Endothelial cell (in vitro differentiated cells): ENCODE results near the gene GCSAM. TPM values are rescaled to one million over a fixed set of nuclear protein-coding genes. Genes with fewer than 3 reads are reported as not detected.

Experiments used
- DNase-seq: peaks from one replicate; pipeline ENCODE4 v3.0.0; 2021; ENCODE audit warnings: low spot score
- H3K27ac Mint-ChIP-seq: one replicate; pipeline ENCODE4 v1.8.0; 2021; ENCODE audit warnings: mixed read lengths, inconsistent platforms; ENCODE audit not compliant: unreplicated experiment
- H3K27me3 Mint-ChIP-seq: one replicate; pipeline ENCODE4 v1.8.0; 2021; ENCODE audit warnings: mild to moderate bottlenecking, moderate library complexity, mixed read lengths, inconsistent platforms; ENCODE audit not compliant: unreplicated experiment
- H3K36me3 Mint-ChIP-seq: one replicate; pipeline ENCODE4 v1.8.0; 2021; ENCODE audit warnings: mild to moderate bottlenecking, low read depth, mixed read lengths, inconsistent platforms; ENCODE audit not compliant: unreplicated experiment
- H3K4me1 Mint-ChIP-seq: one replicate; pipeline ENCODE4 v1.8.0; 2021; ENCODE audit warnings: mild to moderate bottlenecking, mixed read lengths, inconsistent platforms; ENCODE audit not compliant: unreplicated experiment
- H3K4me3 Mint-ChIP-seq: one replicate; pipeline ENCODE4 v1.8.0; 2021; ENCODE audit warnings: mild to moderate bottlenecking, mixed read lengths, inconsistent platforms; ENCODE audit not compliant: unreplicated experiment
- H3K9me3 Mint-ChIP-seq: one replicate; pipeline ENCODE4 v1.8.0; 2021; ENCODE audit warnings: mixed read lengths, inconsistent platforms; ENCODE audit not compliant: unreplicated experiment
- total RNA-seq: library from RNA; stranded (reverse); fragmentation: NEBNext Ultra II Directional; extraction: Animal tissue kit (Norgen Biotek cat#: 25700); gene quantifications from one replicate; pipeline ENCODE4 v1.2.1, GENCODE V29; 2021; ENCODE audit not compliant: unreplicated experiment
- TF ChIP-seq, protein P1 (sequence below): fragments of 200-600 bp; sonication (generic); IDR thresholded peaks from one replicate; pipeline ENCODE4 v1.5.0; 2021; ENCODE audit warnings: antibody characterized with exemption; ENCODE audit not compliant: unreplicated experiment

Gene GCSAM
- total RNA-seq, 1 donor from 2014 or later = not detected

- no peak overlapping the region for H3K4me3 Mint-ChIP-seq
- peaks cover 48% of the 10 kb centered on the region for H3K4me1 Mint-ChIP-seq
- H3K36me3 Mint-ChIP-seq = peaks cover 4% of the 10 kb centered on the region
- H3K27me3 Mint-ChIP-seq = peaks cover 10% of the 10 kb centered on the region
- no peak overlapping the region for H3K27ac Mint-ChIP-seq
- H3K9me3 Mint-ChIP-seq = no peaks in the 10 kb centered on the region
- DNase-seq = no peak
- TF ChIP-seq, protein P1, sequence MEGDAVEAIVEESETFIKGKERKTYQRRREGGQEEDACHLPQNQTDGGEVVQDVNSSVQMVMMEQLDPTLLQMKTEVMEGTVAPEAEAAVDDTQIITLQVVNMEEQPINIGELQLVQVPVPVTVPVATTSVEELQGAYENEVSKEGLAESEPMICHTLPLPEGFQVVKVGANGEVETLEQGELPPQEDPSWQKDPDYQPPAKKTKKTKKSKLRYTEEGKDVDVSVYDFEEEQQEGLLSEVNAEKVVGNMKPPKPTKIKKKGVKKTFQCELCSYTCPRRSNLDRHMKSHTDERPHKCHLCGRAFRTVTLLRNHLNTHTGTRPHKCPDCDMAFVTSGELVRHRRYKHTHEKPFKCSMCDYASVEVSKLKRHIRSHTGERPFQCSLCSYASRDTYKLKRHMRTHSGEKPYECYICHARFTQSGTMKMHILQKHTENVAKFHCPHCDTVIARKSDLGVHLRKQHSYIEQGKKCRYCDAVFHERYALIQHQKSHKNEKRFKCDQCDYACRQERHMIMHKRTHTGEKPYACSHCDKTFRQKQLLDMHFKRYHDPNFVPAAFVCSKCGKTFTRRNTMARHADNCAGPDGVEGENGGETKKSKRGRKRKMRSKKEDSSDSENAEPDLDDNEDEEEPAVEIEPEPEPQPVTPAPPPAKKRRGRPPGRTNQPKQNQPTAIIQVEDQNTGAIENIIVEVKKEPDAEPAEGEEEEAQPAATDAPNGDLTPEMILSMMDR = no peak
These were observed 44.1 kb downstream of the GCSAM start for GRCh38 chr3:112088944-112089343.

DNA sequence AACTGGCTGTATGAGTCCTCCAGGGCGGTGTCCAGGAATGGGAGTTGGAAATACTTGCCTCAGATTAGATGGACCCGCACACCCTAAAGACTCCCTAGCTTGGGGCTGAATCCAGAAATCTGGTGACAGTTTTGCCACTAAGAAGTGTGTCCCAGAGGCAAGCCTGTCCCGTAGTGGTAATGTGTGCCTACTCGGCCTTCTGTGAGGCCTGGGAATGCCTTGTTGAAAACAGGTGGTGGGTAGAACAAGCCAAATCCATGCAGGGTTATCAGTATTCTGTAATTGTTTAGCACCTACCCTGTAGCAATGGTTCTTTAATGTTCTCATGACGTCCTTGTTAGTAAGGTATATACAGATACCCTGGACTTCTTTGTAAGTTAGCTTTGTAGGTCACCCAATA is 45.3 kb downstream of the GCSAM start:
- Mint-ChIP-seq H3K27ac (no peak overlapping the region), H3K4me3 (peak overlapping the region; percentile 94), H3K9me3 (no peaks in the 10 kb centered on the region), H3K4me1 (peaks cover 40% of the 10 kb centered on the region), H3K27me3 (peaks cover 10% of the 10 kb centered on the region), H3K36me3 (peaks cover 4% of the 10 kb centered on the region)
- TF ChIP-seq, protein P1 = no peak
- no peak for DNase-seq

DNA sequence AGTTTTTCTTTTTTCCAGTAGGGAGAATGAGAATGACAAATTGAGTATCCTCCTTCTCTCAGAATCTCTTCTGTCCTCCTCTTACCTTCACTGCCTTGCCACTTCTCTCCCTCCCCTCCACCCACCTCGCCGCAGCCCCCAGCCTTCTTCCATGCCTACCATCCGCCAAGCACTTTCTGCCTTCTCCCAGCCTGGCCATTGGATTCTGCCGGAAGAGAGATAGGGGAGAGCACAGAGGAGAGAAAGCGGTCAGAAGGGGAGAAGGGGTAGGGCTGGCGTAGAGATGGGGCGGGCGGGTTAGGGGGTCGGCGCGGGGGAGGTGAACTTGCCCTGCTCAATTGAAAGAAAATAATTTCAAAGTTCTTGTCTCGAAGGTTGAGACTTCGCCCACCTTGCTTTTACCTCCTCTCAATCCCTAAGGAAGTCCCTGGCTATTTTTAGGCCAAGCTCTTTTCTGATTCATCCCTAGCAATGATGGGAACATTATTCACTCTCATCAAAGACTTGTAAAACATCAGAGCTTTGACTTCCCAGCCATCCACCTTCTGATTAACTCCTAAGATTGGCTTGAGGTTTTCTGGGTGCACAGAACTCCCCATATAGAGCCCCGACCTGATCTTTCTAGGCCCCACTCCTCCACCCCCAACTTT is 46.0 kb downstream of the GCSAM start:
- H3K4me3 Mint-ChIP-seq = peak overlapping the region; percentile 94
- no peak for DNase-seq
- peaks cover 4% of the 10 kb centered on the region for H3K36me3 Mint-ChIP-seq
- peaks cover 34% of the 10 kb centered on the region for H3K4me1 Mint-ChIP-seq
- TF ChIP-seq, protein P1 = no peak
- no peaks in the 10 kb centered on the region for H3K9me3 Mint-ChIP-seq
- H3K27me3 Mint-ChIP-seq = peaks cover 10% of the 10 kb centered on the region
- H3K27ac Mint-ChIP-seq = no peak overlapping the region

- peaks cover 30% of the 10 kb centered on the region for H3K4me1 Mint-ChIP-seq
- peak; percentile 81 for DNase-seq
- H3K27ac Mint-ChIP-seq = no peak within 1 kb of the TSS
- peak within 1 kb of the TSS; percentile 94 for H3K4me3 Mint-ChIP-seq
- H3K9me3 Mint-ChIP-seq = no peaks in the 10 kb centered on the region
- peaks cover 9% of the 10 kb centered on the region for H3K27me3 Mint-ChIP-seq
- TF ChIP-seq, protein P1 = no peak
- H3K36me3 Mint-ChIP-seq = peaks cover 4% of the 10 kb centered on the region
These were observed 46.8 kb downstream of the GCSAM start, which contains the start of gene C3orf52 for GRCh38 chr3:112086076-112086854. Gene C3orf52 (plus strand): TSS chr3:112086389. CDS start chr3:112086408, 19 bp downstream.

DNA sequence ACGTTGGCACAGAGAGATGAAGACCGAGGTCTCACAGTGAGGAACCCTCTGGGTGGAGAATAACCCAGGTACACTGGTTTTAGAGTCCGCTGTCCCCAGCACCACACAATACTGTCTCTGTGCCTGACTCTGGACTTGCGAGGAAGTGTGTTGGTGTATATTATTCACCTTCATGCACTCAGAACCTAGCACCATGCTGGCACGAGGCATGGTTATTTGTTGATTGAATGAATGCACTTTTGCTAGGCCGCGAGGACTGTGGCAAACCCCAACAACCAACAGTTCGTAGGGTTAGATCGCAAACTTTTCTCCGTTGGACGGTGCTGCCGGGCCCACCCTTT is 47.3 kb downstream of the GCSAM start:
- peak overlapping the region; percentile 66 for H3K4me3 Mint-ChIP-seq
- H3K27me3 Mint-ChIP-seq = peaks cover 8% of the 10 kb centered on the region
- no peaks in the 10 kb centered on the region for H3K9me3 Mint-ChIP-seq
- H3K36me3 Mint-ChIP-seq = peaks cover 4% of the 10 kb centered on the region
- H3K27ac Mint-ChIP-seq = no peak overlapping the region
- DNase-seq = no peak
- TF ChIP-seq, protein P1 = no peak
- peaks cover 25% of the 10 kb centered on the region for H3K4me1 Mint-ChIP-seq
